ENCODE data around the gene TMEM221. TPM values are rescaled to one million over a fixed set of nuclear protein-coding genes. Genes with fewer than 3 reads are reported as not detected.

TMEM221 gene
- polyA plus RNA-seq, 2 donors: 0.13 to 0.20 TPM

DNA sequence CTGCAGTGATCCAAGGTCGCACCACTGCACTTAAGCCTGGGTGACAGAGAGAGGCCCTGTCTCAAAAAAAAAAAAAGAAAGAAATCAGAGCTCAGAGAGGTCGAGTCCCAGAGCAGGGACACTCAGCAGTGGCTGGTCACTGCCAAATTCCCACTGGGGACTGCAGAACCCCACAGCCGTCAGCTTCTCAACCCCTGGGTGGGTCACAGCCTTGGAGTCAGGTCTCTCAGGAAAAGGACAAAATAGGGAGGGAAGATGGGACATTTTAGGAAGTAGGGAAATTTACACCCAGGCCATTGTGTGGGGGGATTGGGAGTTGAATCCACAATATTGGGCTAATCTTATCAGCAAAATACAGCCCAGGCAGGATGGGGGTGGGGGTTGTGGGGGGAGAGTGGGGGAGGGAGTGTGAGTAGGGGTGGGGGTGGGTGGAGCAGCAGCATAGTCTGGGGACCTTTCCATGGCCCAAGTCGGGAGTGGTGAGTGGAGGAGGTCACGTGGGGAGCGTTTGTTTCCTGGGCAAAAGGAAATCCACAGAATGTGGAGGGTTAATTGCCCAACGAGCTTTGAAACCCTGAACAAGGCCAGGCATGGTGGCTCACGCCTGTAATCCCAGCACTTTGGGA lies 49.5 kb downstream of the TMEM221 start:
- H3K4me3 ChIP-seq (ENCODE audit: low read depth in 1 of 2, low read length in 2 of 2): no peak overlapping the region
- H3K27ac ChIP-seq (ENCODE audit: low read depth in 2 of 2, low read length in 1 of 2): no peak overlapping the region
- no peaks in the 10 kb centered on the region for H3K36me3 ChIP-seq (ENCODE audit: control insufficient read depth in 2 of 2, insufficient read depth in 2 of 2, low read length in 1 of 2)
- no peaks in the 10 kb centered on the region for H3K9me3 ChIP-seq (ENCODE audit: control insufficient read depth in 2 of 2, insufficient read depth in 1 of 2, low read depth in 1 of 2, low read length in 1 of 2)
- peaks cover 0 to 2% of the 10 kb centered on the region in 2 donors for H3K27me3 ChIP-seq (ENCODE audit: control insufficient read depth in 1 of 2, insufficient read depth in 2 of 2, low read length in 2 of 2)
- H3K4me1 ChIP-seq (ENCODE audit: control insufficient read depth in 2 of 2, insufficient read depth in 2 of 2, low read length in 1 of 2): peaks cover 0 to 5% of the 10 kb centered on the region in 2 donors
- WGBS, 2 donors: 60 to 71% methylated on average over 8 of the region's 8 CpGs

GRCh38 chr19:17394891-17395415 lies 53.5 kb downstream of the TMEM221 start:
- Histone ChIP-seq H3K36me3 (ENCODE audit: control insufficient read depth in 2 of 2, insufficient read depth in 2 of 2, low read length in 1 of 2) (no peaks in the 10 kb centered on the region), H3K27ac (ENCODE audit: low read depth in 2 of 2, low read length in 1 of 2) (no peak overlapping the region), H3K9me3 (ENCODE audit: control insufficient read depth in 2 of 2, insufficient read depth in 1 of 2, low read depth in 1 of 2, low read length in 1 of 2) (no peaks in the 10 kb centered on the region), H3K27me3 (ENCODE audit: control insufficient read depth in 1 of 2, insufficient read depth in 2 of 2, low read length in 2 of 2) (peaks cover 0 to 3% of the 10 kb centered on the region in 2 donors), H3K4me3 (ENCODE audit: low read depth in 1 of 2, low read length in 2 of 2) (no peak overlapping the region), H3K4me1 (ENCODE audit: control insufficient read depth in 2 of 2, insufficient read depth in 2 of 2, low read length in 1 of 2) (peaks cover 3 to 10% of the 10 kb centered on the region in 2 donors)
- 20 to 24% methylated on average over 17 to 19 of the region's 19 CpGs for WGBS, 2 donors

- no peak within 1 kb of the TSS for H3K4me3 ChIP-seq (ENCODE audit: low read depth in 1 of 2, low read length in 2 of 2)
- no peak within 1 kb of the TSS for H3K27ac ChIP-seq (ENCODE audit: low read depth in 2 of 2, low read length in 1 of 2)
- WGBS, 2 donors: 24 to 32% methylated on average over 37 to 41 of the region's 41 CpGs
Measured at GRCh38 chr19:17393914-17394313, 54.6 kb downstream of the TMEM221 start, which contains the start of gene CCDC194. Gene CCDC194 (minus strand): TSS chr19:17394196. CDS start chr19:17394158, 38 bp downstream.

GRCh38 chr19:17393002-17393401 lies 55.5 kb downstream of the TMEM221 start:
- no peak overlapping the region for H3K27ac ChIP-seq (ENCODE audit: low read depth in 2 of 2, low read length in 1 of 2)
- H3K4me1 ChIP-seq (ENCODE audit: control insufficient read depth in 2 of 2, insufficient read depth in 2 of 2, low read length in 1 of 2): peaks cover 3 to 10% of the 10 kb centered on the region in 2 donors
- no peaks in the 10 kb centered on the region for H3K9me3 ChIP-seq (ENCODE audit: control insufficient read depth in 2 of 2, insufficient read depth in 1 of 2, low read depth in 1 of 2, low read length in 1 of 2)
- H3K27me3 ChIP-seq (ENCODE audit: control insufficient read depth in 1 of 2, insufficient read depth in 2 of 2, low read length in 2 of 2): peaks cover 0 to 3% of the 10 kb centered on the region in 2 donors
- H3K36me3 ChIP-seq (ENCODE audit: control insufficient read depth in 2 of 2, insufficient read depth in 2 of 2, low read length in 1 of 2): no peaks in the 10 kb centered on the region
- H3K4me3 ChIP-seq (ENCODE audit: low read depth in 1 of 2, low read length in 2 of 2): no peak overlapping the region
- 34 to 54% methylated on average over 2 of the region's 2 CpGs for WGBS, 2 donors

More at GRCh38 chr19:17393914-17394313, 54.6 kb downstream of the TMEM221 start, which contains the start of gene CCDC194:
- Histone ChIP-seq H3K4me1 (ENCODE audit: control insufficient read depth in 2 of 2, insufficient read depth in 2 of 2, low read length in 1 of 2) (peaks cover 3 to 10% of the 10 kb centered on the region in 2 donors), H3K27me3 (ENCODE audit: control insufficient read depth in 1 of 2, insufficient read depth in 2 of 2, low read length in 2 of 2) (peaks cover 0 to 3% of the 10 kb centered on the region in 2 donors), H3K36me3 (ENCODE audit: control insufficient read depth in 2 of 2, insufficient read depth in 2 of 2, low read length in 1 of 2) (no peaks in the 10 kb centered on the region), H3K9me3 (ENCODE audit: control insufficient read depth in 2 of 2, insufficient read depth in 1 of 2, low read depth in 1 of 2, low read length in 1 of 2) (no peaks in the 10 kb centered on the region)

- Histone ChIP-seq H3K9me3 (ENCODE audit: control insufficient read depth in 2 of 2, insufficient read depth in 1 of 2, low read depth in 1 of 2, low read length in 1 of 2) (no peaks in the 10 kb centered on the region), H3K4me3 (ENCODE audit: low read depth in 1 of 2, low read length in 2 of 2) (peak overlapping the region; percentile 4 to 40), H3K27me3 (ENCODE audit: control insufficient read depth in 1 of 2, insufficient read depth in 2 of 2, low read length in 2 of 2) (peaks cover 0 to 3% of the 10 kb centered on the region in 2 donors), H3K27ac (ENCODE audit: low read depth in 2 of 2, low read length in 1 of 2) (no peak overlapping the region), H3K4me1 (ENCODE audit: control insufficient read depth in 2 of 2, insufficient read depth in 2 of 2, low read length in 1 of 2) (peaks cover 3 to 10% of the 10 kb centered on the region in 2 donors), H3K36me3 (ENCODE audit: control insufficient read depth in 2 of 2, insufficient read depth in 2 of 2, low read length in 1 of 2) (no peaks in the 10 kb centered on the region)
- WGBS, 2 donors: 9 to 11% methylated on average over 26 of the region's 26 CpGs
Measured at GRCh38 chr19:17391371-17392151, 56.9 kb downstream of the TMEM221 start.

GRCh38 chr19:17390665-17391370 lies 57.6 kb downstream of the TMEM221 start:
- 1% methylated on average over 42 to 50 of the region's 50 CpGs for WGBS, 2 donors
- Histone ChIP-seq H3K4me3 (ENCODE audit: low read depth in 1 of 2, low read length in 2 of 2) (peak overlapping the region; percentile 40), H3K27ac (ENCODE audit: low read depth in 2 of 2, low read length in 1 of 2) (peak overlapping the region in 1 of 2 donors; percentile 17), H3K36me3 (ENCODE audit: control insufficient read depth in 2 of 2, insufficient read depth in 2 of 2, low read length in 1 of 2) (no peaks in the 10 kb centered on the region), H3K9me3 (ENCODE audit: control insufficient read depth in 2 of 2, insufficient read depth in 1 of 2, low read depth in 1 of 2, low read length in 1 of 2) (no peaks in the 10 kb centered on the region), H3K27me3 (ENCODE audit: control insufficient read depth in 1 of 2, insufficient read depth in 2 of 2, low read length in 2 of 2) (peaks cover 0 to 3% of the 10 kb centered on the region in 2 donors), H3K4me1 (ENCODE audit: control insufficient read depth in 2 of 2, insufficient read depth in 2 of 2, low read length in 1 of 2) (peaks cover 3 to 10% of the 10 kb centered on the region in 2 donors)

DNA sequence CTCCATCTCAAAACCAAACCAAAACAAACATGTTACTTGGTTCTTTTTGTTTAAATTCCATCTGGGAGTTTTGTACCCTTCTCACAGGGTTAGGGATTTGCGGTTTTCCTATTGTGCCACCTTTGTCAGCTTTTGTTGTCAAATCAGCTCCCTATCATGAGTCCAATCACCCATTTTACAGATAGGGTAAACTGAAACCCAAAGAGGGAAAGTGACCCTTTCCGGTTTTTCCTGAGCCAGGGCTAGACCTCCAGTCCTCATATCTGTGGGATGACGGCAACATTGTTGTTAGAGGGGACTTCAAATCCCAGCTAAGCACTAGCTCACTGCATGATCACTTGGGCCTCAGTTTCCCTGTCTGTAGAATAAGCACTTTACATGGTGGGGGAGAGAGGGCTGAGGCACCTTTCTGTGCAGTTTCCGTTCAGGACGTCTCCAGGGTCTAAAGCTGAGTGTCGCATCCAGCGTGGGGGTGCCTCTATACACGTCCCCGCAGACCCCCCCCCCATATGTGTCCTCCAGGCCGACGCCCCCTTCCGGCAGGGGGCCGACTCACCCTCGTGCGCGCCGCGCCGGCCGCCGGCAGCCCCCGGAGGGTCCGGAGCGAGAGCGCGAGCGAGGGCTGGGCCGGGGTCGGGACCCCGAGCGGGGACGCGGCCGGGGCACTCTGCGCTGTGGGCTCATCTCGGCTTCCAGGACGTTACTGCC lies 58.4 kb downstream of the TMEM221 start:
- H3K36me3 ChIP-seq (ENCODE audit: control insufficient read depth in 2 of 2, insufficient read depth in 2 of 2, low read length in 1 of 2): no peaks in the 10 kb centered on the region
- H3K27me3 ChIP-seq (ENCODE audit: control insufficient read depth in 1 of 2, insufficient read depth in 2 of 2, low read length in 2 of 2): peaks cover 0 to 3% of the 10 kb centered on the region in 2 donors
- no peaks in the 10 kb centered on the region for H3K9me3 ChIP-seq (ENCODE audit: control insufficient read depth in 2 of 2, insufficient read depth in 1 of 2, low read depth in 1 of 2, low read length in 1 of 2)
- WGBS, 2 donors: 9 to 17% methylated on average over 20 to 37 of the region's 37 CpGs
- H3K4me1 ChIP-seq (ENCODE audit: control insufficient read depth in 2 of 2, insufficient read depth in 2 of 2, low read length in 1 of 2): peaks cover 3 to 8% of the 10 kb centered on the region in 2 donors
- no peak overlapping the region for H3K27ac ChIP-seq (ENCODE audit: low read depth in 2 of 2, low read length in 1 of 2)
- peak overlapping the region; percentile 37 to 40 for H3K4me3 ChIP-seq (ENCODE audit: low read depth in 1 of 2, low read length in 2 of 2)

DNA sequence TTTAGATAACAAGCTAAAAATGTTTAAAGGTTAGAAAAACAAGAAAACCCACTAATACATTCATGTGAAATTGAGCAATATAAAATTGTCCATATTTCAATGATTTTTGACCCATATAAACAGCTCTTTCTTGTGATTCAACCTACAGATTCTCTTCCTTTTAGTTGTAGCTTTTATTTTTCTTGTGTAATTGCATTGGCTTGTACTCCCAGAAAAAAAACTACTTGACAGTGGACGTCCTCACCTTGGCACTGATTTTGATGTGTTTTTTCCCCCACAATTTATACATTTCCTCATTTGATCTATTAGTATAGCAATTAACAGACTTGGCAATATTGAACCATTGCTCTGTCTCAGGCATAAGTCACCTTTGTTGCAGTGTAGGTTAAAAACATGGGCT lies 59.2 kb downstream of the TMEM221 start:
- H3K36me3 ChIP-seq (ENCODE audit: control insufficient read depth in 2 of 2, insufficient read depth in 2 of 2, low read length in 1 of 2): no peaks in the 10 kb centered on the region
- H3K27me3 ChIP-seq (ENCODE audit: control insufficient read depth in 1 of 2, insufficient read depth in 2 of 2, low read length in 2 of 2): peaks cover 0 to 3% of the 10 kb centered on the region in 2 donors
- WGBS, 2 donors: 43 to 53% methylated on average over 1 of the region's 1 CpG
- H3K9me3 ChIP-seq (ENCODE audit: control insufficient read depth in 2 of 2, insufficient read depth in 1 of 2, low read depth in 1 of 2, low read length in 1 of 2): no peaks in the 10 kb centered on the region
- no peak overlapping the region for H3K27ac ChIP-seq (ENCODE audit: low read depth in 2 of 2, low read length in 1 of 2)
- H3K4me1 ChIP-seq (ENCODE audit: control insufficient read depth in 2 of 2, insufficient read depth in 2 of 2, low read length in 1 of 2): peaks cover 3 to 5% of the 10 kb centered on the region in 2 donors
- no peak overlapping the region for H3K4me3 ChIP-seq (ENCODE audit: low read depth in 1 of 2, low read length in 2 of 2)
